ENCODE results near the gene DGLUCY.

DNA sequence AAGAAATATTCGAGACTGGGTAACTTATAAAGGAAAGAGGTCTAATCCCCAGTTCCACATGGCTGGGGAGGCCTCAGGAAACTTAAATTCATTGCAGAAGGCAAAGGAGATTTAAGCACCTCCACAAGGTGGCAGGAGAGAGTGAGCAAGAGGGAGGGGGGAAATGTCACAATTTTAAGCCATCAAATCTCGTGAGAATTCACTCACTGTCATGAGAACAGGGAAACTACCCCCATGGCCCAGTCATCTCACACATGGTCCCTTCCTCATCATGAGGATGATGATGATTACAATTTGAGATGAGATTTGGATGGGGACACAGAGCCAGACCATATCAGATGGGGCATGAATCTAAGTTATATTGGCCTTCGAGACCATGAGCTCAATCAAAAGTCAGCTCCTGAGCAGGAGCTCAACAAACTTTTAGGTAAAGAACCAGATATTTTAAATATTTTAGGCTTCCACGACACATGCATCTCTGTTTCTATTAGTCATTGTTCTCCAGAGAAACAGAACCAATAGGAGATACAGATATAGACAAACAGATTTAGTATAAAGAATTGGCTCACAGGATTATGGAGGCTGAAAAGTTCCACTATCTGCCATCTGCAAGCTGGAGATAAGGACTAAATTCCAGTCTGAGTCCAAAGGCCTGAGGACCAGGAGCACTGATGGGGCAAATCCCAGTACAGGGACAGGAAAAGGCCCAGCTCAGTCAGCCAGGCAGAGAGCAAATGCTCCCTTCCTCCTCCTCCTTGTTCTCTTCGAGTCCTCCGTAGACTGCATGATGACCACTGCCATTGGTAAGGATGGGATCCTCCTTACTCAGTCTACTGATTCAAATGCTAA lies 24.9 kb downstream of the DGLUCY start:
- TF ChIP-seq POLR2A (IDR thresholded peaks at IDR 0.05) (no peak), POLR2AphosphoS5 (IDR thresholded peaks at IDR 0.05) (no peak)
- TF ChIP-seq, protein P1, sequence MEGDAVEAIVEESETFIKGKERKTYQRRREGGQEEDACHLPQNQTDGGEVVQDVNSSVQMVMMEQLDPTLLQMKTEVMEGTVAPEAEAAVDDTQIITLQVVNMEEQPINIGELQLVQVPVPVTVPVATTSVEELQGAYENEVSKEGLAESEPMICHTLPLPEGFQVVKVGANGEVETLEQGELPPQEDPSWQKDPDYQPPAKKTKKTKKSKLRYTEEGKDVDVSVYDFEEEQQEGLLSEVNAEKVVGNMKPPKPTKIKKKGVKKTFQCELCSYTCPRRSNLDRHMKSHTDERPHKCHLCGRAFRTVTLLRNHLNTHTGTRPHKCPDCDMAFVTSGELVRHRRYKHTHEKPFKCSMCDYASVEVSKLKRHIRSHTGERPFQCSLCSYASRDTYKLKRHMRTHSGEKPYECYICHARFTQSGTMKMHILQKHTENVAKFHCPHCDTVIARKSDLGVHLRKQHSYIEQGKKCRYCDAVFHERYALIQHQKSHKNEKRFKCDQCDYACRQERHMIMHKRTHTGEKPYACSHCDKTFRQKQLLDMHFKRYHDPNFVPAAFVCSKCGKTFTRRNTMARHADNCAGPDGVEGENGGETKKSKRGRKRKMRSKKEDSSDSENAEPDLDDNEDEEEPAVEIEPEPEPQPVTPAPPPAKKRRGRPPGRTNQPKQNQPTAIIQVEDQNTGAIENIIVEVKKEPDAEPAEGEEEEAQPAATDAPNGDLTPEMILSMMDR (IDR thresholded peaks at IDR 0.05): peak in 2 of 3 donors; percentile 35 to 38

Data from breast epithelium (tissue), 3 donors.